Testis (tissue), 2 donors: ENCODE data around the gene AFAP1.

Source experiments
- CTCF ChIP-seq, 3 experiments: fragments of 450-650 bp in 2 of 3; fragments of 200-600 bp in 1 of 3; sonication (generic) in 1 of 3; IDR thresholded peaks; one replicate each; pipeline ENCODE4 v1.5.1; 2016 to 2019; ENCODE audit warnings: antibody characterized with exemption in 3 of 3, mild to moderate bottlenecking in 2 of 3, moderate library complexity in 1 of 3
- POLR2A ChIP-seq: fragments of 450-650 bp; IDR thresholded peaks from one replicate; pipeline ENCODE4 v1.6.1; 2017; ENCODE audit warnings: antibody characterized with exemption, mild to moderate bottlenecking, moderate library complexity

DNA sequence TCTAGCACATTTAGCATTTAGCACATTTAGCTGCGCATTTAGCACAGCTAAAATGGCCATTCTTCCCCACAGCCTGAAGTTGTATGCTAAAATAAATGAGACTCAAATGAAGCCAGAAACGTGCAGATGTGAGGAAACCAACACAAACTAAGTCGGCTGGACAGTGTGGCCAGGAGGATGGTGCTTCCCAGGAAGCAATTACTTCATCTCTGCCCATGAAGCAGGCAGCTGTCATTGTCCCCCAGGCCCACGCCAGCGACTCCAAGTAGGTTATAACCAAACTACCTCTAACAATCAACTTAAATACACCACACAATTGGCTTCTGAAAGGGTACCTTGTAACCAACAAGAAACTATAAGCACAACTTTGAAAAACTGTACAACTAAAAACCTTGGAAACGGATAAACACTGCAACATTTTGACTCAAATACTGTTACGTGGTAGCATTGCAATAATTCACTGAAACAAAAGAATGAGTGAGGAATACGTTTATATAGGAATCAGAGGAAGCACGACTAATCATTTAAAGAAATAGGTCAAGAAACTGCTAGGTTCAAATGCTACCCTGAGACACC lies 39.2 kb downstream of the AFAP1 start:
- no peak for TF ChIP-seq CTCF (IDR thresholded peaks at IDR 0.05)
- no peak for TF ChIP-seq POLR2A
